ENCODE measurements around the gene DNAH14.
"Not testable (repeated sequence)": the region's sequence is repeated elsewhere in the genome, so short reads cannot be mapped to it uniquely, and the experiment has no call there.

- TF ChIP-seq, protein P1, sequence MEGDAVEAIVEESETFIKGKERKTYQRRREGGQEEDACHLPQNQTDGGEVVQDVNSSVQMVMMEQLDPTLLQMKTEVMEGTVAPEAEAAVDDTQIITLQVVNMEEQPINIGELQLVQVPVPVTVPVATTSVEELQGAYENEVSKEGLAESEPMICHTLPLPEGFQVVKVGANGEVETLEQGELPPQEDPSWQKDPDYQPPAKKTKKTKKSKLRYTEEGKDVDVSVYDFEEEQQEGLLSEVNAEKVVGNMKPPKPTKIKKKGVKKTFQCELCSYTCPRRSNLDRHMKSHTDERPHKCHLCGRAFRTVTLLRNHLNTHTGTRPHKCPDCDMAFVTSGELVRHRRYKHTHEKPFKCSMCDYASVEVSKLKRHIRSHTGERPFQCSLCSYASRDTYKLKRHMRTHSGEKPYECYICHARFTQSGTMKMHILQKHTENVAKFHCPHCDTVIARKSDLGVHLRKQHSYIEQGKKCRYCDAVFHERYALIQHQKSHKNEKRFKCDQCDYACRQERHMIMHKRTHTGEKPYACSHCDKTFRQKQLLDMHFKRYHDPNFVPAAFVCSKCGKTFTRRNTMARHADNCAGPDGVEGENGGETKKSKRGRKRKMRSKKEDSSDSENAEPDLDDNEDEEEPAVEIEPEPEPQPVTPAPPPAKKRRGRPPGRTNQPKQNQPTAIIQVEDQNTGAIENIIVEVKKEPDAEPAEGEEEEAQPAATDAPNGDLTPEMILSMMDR (IDR thresholded peaks at IDR 0.05): not testable (repeated sequence)
- not testable (repeated sequence) for TF ChIP-seq POLR2AphosphoS5 (IDR thresholded peaks at IDR 0.05; ENCODE audit: low read depth, low read length); REST (IDR thresholded peaks at IDR 0.05; ENCODE audit: insufficient read depth in 1 of 2, low read depth in 2 of 2, low read length in 1 of 2); SIN3A (IDR thresholded peaks at IDR 0.05; ENCODE audit: borderline replicate concordance, insufficient read depth, low read depth, low read length)
These were observed 48.2 kb upstream of the DNAH14 start for GRCh38 chr1:224881308-224881692.

All from Panc1 (cell line).